ENCODE data around the gene RASEF. TPM values are rescaled to one million over a fixed set of nuclear protein-coding genes. Genes with fewer than 3 reads are reported as not detected.

RASEF gene
- total RNA-seq, 1 experiment from 2014 or later, result 0.12 TPM

GRCh38 chr9:83061036-83061435, 1.9 kb downstream of the RASEF start:
- Histone ChIP-seq H4K20me1 (ENCODE audit: insufficient read depth) (no peaks in the 10 kb centered on the region), H3K27me3 (ENCODE audit: insufficient read depth, low read length) (no peaks in the 10 kb centered on the region), H3K4me2 (ENCODE audit: low read length) (no peak overlapping the region), H3K9ac (ENCODE audit: low read length) (no peak overlapping the region), H3K9me2 (ENCODE audit: insufficient read depth) (no peaks in the 10 kb centered on the region), H3K4me1 (ENCODE audit: control insufficient read depth in 1 of 2, insufficient read depth in 2 of 2, low read length in 2 of 2) (no peaks in the 10 kb centered on the region), H3K79me2 (ENCODE audit: insufficient read depth, low read length) (no peaks in the 10 kb centered on the region), H3K36me3 (ENCODE audit: control insufficient read depth in 1 of 2, insufficient read depth in 2 of 2, low read length in 2 of 2) (no peaks in the 10 kb centered on the region), H3K9me3 (ENCODE audit: control insufficient read depth in 1 of 2, insufficient read depth in 1 of 2, low read depth in 1 of 2, low read length in 2 of 2) (no peaks in the 10 kb centered on the region), H3K27ac (ENCODE audit: low read depth, low read length) (no peak overlapping the region), H3K4me3 (replicated peaks in 1 of 2; ENCODE audit: low read depth in 1 of 2, low read length in 2 of 2) (no peak overlapping the region), H2AFZ (ENCODE audit: low read depth, low read length, poor library complexity, severe bottlenecking) (no peak overlapping the region)
- intact Hi-C loops (cut with micrococcal nuclease), result loop anchor here (10.0 kb wide), 1 partner anchor 46 kb away; no protein-coding TSS in a partner anchor
- ATAC-seq, result no peak
- ChIA-PET POLR2A (no interaction called here), CTCF (no interaction called here), RAD21 (ENCODE audit: low non-redundant PET in 1 of 2, low total read pairs in 2 of 2, uncharacterized antibody in 2 of 2, unreplicated experiment in 2 of 2) (no interaction called here)
- BruUV-seq (replicated peaks), result no TSS peak
- no peak for DNase-seq (ENCODE audit: low read depth, low spot score)
- TF ChIP-seq SP1 (IDR thresholded peaks at IDR 0.05; ENCODE audit: low read depth), result no peak
- no peak for TF ChIP-seq CEBPB (IDR thresholded peaks at IDR 0.05; ENCODE audit: low read depth)
- no peak for TF ChIP-seq RAD21 (IDR thresholded peaks at IDR 0.05; ENCODE audit: low read depth)
- no peak for TF ChIP-seq POLR2AphosphoS5 (IDR thresholded peaks at IDR 0.05; ENCODE audit: low read depth, low read length)
- TF ChIP-seq EZH2 (IDR thresholded peaks at IDR 0.05), result no peak
- no peak for TF ChIP-seq POLR2A (IDR thresholded peaks at IDR 0.05; ENCODE audit: borderline replicate concordance, extremely low read depth, insufficient read depth, insufficient read length)
- TF ChIP-seq JUND (IDR thresholded peaks at IDR 0.05), result no peak
- TF ChIP-seq EZH2phosphoT487 (IDR thresholded peaks at IDR 0.05; ENCODE audit: borderline replicate concordance), result no peak
- TF ChIP-seq FOSL1 (IDR thresholded peaks at IDR 0.05; ENCODE audit: low read depth), result no peak

GRCh38 chr9:83060556-83060955, 2.4 kb downstream of the RASEF start:
- ChIA-PET RAD21 (ENCODE audit: low non-redundant PET in 1 of 2, low total read pairs in 2 of 2, uncharacterized antibody in 2 of 2, unreplicated experiment in 2 of 2) (no interaction called here), CTCF (no interaction called here), POLR2A (no interaction called here)
- Histone ChIP-seq H3K9me2 (ENCODE audit: insufficient read depth) (no peaks in the 10 kb centered on the region), H3K9ac (ENCODE audit: low read length) (no peak overlapping the region), H3K4me1 (ENCODE audit: control insufficient read depth in 1 of 2, insufficient read depth in 2 of 2, low read length in 2 of 2) (no peaks in the 10 kb centered on the region), H3K36me3 (ENCODE audit: control insufficient read depth in 1 of 2, insufficient read depth in 2 of 2, low read length in 2 of 2) (no peaks in the 10 kb centered on the region), H3K9me3 (ENCODE audit: control insufficient read depth in 1 of 2, insufficient read depth in 1 of 2, low read depth in 1 of 2, low read length in 2 of 2) (no peaks in the 10 kb centered on the region), H3K4me2 (ENCODE audit: low read length) (no peak overlapping the region), H2AFZ (ENCODE audit: low read depth, low read length, poor library complexity, severe bottlenecking) (no peak overlapping the region), H3K4me3 (replicated peaks in 1 of 2; ENCODE audit: low read depth in 1 of 2, low read length in 2 of 2) (no peak overlapping the region), H3K27me3 (ENCODE audit: insufficient read depth, low read length) (no peaks in the 10 kb centered on the region), H3K27ac (ENCODE audit: low read depth, low read length) (no peak overlapping the region), H3K79me2 (ENCODE audit: insufficient read depth, low read length) (no peaks in the 10 kb centered on the region), H4K20me1 (ENCODE audit: insufficient read depth) (no peaks in the 10 kb centered on the region)
- DNase-seq (ENCODE audit: low read depth, low spot score), result no peak
- ATAC-seq, result no peak
- no peak for TF ChIP-seq TCF7L2 (IDR thresholded peaks at IDR 0.05; ENCODE audit: borderline replicate concordance, extremely low read depth, insufficient read depth, insufficient read length)
- no peak for TF ChIP-seq ELF1 (IDR thresholded peaks at IDR 0.05; ENCODE audit: borderline replicate concordance, low read depth)
- no peak for TF ChIP-seq FOSL1 (IDR thresholded peaks at IDR 0.05; ENCODE audit: low read depth)
- TF ChIP-seq POLR2A (IDR thresholded peaks at IDR 0.05; ENCODE audit: borderline replicate concordance, extremely low read depth, insufficient read depth, insufficient read length), result no peak
- no peak for TF ChIP-seq ATF3 (IDR thresholded peaks at IDR 0.05)
- TF ChIP-seq REST (IDR thresholded peaks at IDR 0.05; ENCODE audit: low read depth), result no peak
- no peak for TF ChIP-seq EZH2 (IDR thresholded peaks at IDR 0.05)
- no peak for TF ChIP-seq JUND (IDR thresholded peaks at IDR 0.05)
- no peak for TF ChIP-seq POLR2AphosphoS5 (IDR thresholded peaks at IDR 0.05; ENCODE audit: low read depth, low read length)
- no TSS peak for BruUV-seq (replicated peaks)
- intact Hi-C loops (cut with micrococcal nuclease), result loop anchor here (10.0 kb wide), 1 partner anchor 46 kb away; no protein-coding TSS in a partner anchor
